Measurements from ENCODE around the gene SHMT2.
"Not testable (repeated sequence)": the region's sequence is repeated elsewhere in the genome, so short reads cannot be mapped to it uniquely, and the experiment has no call there.

Gene SHMT2

DNA sequence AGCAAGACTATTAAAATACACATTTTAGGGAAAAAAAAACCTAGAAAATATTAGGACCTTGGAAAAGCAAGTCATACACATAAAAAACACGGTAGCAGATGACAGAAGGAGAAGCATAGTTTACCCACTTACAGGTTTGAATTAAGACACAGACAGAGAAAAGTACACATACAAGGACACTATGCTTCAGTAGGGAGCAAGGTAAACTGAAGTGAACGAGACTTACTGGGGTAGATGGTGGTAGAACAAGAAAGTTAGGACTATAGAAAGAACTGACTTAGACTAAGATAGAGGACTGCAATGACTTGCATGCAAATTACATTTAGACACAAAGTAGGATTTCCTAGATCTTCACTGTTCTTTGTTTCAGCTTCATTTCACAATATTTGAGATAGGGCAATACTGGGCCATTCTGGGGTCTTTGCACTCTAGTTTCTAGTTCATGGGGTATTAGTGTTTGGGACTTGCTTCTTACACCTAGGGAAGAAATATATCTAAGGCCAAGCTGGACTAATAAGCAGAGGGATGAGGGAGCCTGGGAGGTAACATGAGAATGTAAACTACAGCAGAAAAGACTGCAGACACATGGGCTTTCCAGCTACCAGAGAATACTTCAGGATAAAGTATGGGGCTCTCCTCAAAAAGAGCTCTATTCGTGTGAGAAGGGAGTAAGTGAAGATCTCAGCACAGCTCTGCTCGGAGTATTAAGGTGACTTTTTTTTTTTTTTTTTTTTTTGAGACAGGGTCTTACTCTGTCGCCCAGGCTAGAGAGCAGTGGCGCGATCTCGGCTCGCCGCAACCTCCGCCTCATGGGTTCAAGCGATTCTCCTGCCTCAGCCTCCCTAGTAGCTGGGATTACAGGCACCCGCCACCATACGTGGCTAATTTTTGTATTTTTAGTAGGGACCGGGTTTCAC is 49.2 kb downstream of the SHMT2 start:
- H3K4me3 ChIP-seq (ENCODE audit: low read depth, low read length): no peak overlapping the region
- TF ChIP-seq, protein P1, sequence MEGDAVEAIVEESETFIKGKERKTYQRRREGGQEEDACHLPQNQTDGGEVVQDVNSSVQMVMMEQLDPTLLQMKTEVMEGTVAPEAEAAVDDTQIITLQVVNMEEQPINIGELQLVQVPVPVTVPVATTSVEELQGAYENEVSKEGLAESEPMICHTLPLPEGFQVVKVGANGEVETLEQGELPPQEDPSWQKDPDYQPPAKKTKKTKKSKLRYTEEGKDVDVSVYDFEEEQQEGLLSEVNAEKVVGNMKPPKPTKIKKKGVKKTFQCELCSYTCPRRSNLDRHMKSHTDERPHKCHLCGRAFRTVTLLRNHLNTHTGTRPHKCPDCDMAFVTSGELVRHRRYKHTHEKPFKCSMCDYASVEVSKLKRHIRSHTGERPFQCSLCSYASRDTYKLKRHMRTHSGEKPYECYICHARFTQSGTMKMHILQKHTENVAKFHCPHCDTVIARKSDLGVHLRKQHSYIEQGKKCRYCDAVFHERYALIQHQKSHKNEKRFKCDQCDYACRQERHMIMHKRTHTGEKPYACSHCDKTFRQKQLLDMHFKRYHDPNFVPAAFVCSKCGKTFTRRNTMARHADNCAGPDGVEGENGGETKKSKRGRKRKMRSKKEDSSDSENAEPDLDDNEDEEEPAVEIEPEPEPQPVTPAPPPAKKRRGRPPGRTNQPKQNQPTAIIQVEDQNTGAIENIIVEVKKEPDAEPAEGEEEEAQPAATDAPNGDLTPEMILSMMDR (IDR thresholded peaks at IDR 0.05; ENCODE audit: insufficient read depth, low read depth, low read length, missing control alignments): no peak
- no peak for DNase-seq (ENCODE audit: low read depth)

DNA sequence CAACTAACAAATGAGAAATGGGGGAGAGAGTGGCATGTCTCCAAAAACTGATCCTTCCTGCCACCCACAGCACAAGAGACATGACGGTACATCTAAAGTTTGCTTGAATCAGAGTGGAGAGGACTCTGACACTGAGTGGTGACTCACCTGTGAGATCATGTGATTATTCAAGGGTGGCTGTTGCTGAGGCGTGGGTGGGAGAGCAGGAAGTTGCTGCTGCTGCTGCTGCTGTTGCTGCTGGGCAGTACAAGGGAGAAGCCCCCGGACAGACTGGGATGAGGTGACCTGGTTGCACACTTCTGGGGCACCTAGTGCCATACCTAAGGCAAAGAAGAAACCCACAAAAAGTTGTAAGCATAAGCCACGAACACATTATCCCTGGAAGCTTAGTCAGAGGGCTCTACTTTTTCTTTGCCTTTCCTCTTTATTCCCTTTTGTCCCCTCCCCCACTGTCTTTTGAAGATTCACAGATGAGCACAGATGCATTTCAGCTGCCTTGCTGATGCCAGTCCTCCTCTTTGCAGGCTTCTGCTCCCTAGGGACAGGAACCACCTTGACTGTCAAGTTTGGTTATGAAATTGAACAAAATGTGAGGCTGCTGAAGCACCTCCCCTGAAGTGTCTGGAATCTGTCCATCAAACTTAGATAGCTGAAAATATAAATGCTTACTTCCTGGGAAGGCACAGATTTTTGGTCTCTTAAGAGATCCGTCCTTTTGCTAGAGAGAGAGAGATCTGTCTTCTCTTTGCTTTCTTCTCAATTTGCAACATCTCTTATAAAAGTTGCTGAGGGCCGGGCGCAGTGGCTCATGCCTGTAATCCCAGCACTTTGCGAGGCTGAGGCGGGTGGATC is 50.9 kb downstream of the SHMT2 start:
- DNase-seq (ENCODE audit: low read depth): peak; percentile 73
- H3K4me3 ChIP-seq (ENCODE audit: low read depth, low read length): no peak overlapping the region
- TF ChIP-seq, protein P1 (IDR thresholded peaks at IDR 0.05; ENCODE audit: insufficient read depth, low read depth, low read length, missing control alignments): no peak

DNA sequence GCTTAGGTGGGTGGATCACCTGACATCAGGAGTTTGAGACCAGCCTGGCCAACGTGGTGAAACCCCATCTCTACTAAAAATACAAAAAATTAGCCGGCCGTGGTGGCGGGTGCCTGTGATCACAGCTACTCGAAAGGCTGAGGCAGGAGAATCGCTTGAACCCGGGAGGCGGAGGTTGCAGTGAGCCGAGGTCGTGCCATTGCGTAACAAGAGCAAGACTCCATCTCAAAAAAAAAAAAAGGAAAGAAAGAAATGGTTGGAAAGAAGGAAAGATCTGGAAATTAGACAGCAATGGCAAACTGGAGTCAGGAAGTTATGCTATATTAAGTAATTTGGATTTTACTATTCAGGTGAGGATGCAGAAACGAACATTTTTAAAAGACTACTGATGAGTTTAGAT is 52.6 kb downstream of the SHMT2 start:
- not testable (repeated sequence) for DNase-seq (ENCODE audit: low read depth); H3K4me3 ChIP-seq (ENCODE audit: low read depth, low read length)
